Epithelial cell of proximal tubule (primary cell): ENCODE measurements around the gene BRIP1. TPM values are rescaled to one million over a fixed set of nuclear protein-coding genes. Genes with fewer than 3 reads are reported as not detected.

ENCODE experiments used
- DNase-seq: peaks from one replicate; pipeline ENCODE4 v3.0.0-alpha.2; 2011; ENCODE audit warnings: low read depth
- H3K4me3 ChIP-seq: 2 replicates; pipeline ENCODE4 v1.5.1; 2011; ENCODE audit warnings: low read depth, mild to moderate bottlenecking, low read length
- CTCF ChIP-seq: conservative IDR thresholded peaks from 2 replicates; pipeline ENCODE4 v1.5.1; 2012; ENCODE audit warnings: low read depth, mild to moderate bottlenecking, low read length
- total RNA-seq: library from RNA; depleted of rRNA; stranded (reverse); fragments of >200 nt; gene quantifications from 2 replicates; pipeline ENCODE4 v1.2.3, GENCODE V29; 2015

Gene BRIP1
- total RNA-seq, 1 donor from 2014 or later, result 12.6 TPM

- no peak for DNase-seq
- no peak overlapping the region for H3K4me3 ChIP-seq
- no peak for TF ChIP-seq CTCF
These were observed 69.8 kb downstream of the BRIP1 start for GRCh38 chr17:61793565-61793964.

- no peak overlapping the region for H3K4me3 ChIP-seq
- no peak for DNase-seq
- TF ChIP-seq CTCF, result no peak
These were observed 73.5 kb downstream of the BRIP1 start for GRCh38 chr17:61789872-61790271.

- TF ChIP-seq CTCF, result no peak
- no peak overlapping the region for H3K4me3 ChIP-seq
- DNase-seq, result no peak
These were observed 77.2 kb downstream of the BRIP1 start for GRCh38 chr17:61786088-61786487.

GRCh38 chr17:61784510-61784909 lies 78.8 kb downstream of the BRIP1 start:
- no peak overlapping the region for H3K4me3 ChIP-seq
- TF ChIP-seq CTCF, result no peak
- no peak for DNase-seq

- H3K4me3 ChIP-seq, result no peak overlapping the region
- no peak for DNase-seq
- no peak for TF ChIP-seq CTCF
These were observed 79.6 kb downstream of the BRIP1 start for GRCh38 chr17:61783556-61784304.

GRCh38 chr17:61783120-61783519 lies 80.2 kb downstream of the BRIP1 start:
- no peak for TF ChIP-seq CTCF
- H3K4me3 ChIP-seq, result no peak overlapping the region
- no peak for DNase-seq

GRCh38 chr17:61782683-61783082 lies 80.6 kb downstream of the BRIP1 start:
- DNase-seq, result no peak
- H3K4me3 ChIP-seq, result no peak overlapping the region
- no peak for TF ChIP-seq CTCF
